MCF 10A (cell line): ENCODE results near the gene BCHE. TPM values are rescaled to one million over a fixed set of nuclear protein-coding genes. Genes with fewer than 3 reads are reported as not detected.

ENCODE experiments used
- BruUV-seq: library from RNA; stranded (reverse); fragments of 400-500 nt; replicated peaks from 2 replicates; lab custom pipeline; 2021; lab: Mats Ljungman, UMichigan
- CTCF ChIA-PET: fragments of 300-600 bp; sonication (Branson Sonifier 250); formaldehyde crosslinking; extraction: SDS; loops from one replicate; lab custom pipeline; 2021; ENCODE audit warnings: antibody characterized with exemption, inconsistent platforms; lab: Yijun Ruan, JAX
- POLR2A ChIA-PET: fragments of 300-600, 350-650 bp; sonication (Branson Sonifier 250); formaldehyde crosslinking; extraction: SDS; loops from one replicate; lab custom pipeline; 2020; ENCODE audit warnings: antibody characterized with exemption, inconsistent platforms; lab: Yijun Ruan, JAX
- DNase-seq: peaks from one replicate; pipeline ENCODE4 v3.0.0-alpha.2; 2018; ENCODE audit not compliant: unreplicated experiment
- H3K27ac Mint-ChIP-seq: one replicate; pipeline ENCODE4 v1.8.0; 2022; ENCODE audit warnings: mild to moderate bottlenecking, low read depth, mixed read lengths; ENCODE audit not compliant: unreplicated experiment
- H3K27me3 Mint-ChIP-seq: one replicate; pipeline ENCODE4 v1.8.0; 2022; ENCODE audit warnings: mixed read lengths; ENCODE audit not compliant: insufficient read depth, unreplicated experiment
- H3K36me3 Mint-ChIP-seq: one replicate; pipeline ENCODE4 v1.8.0; 2022; ENCODE audit warnings: mild to moderate bottlenecking, moderate library complexity, mixed read lengths; ENCODE audit not compliant: insufficient read depth, unreplicated experiment
- H3K4me1 Mint-ChIP-seq: one replicate; pipeline ENCODE4 v1.8.0; 2022; ENCODE audit warnings: mixed read lengths; ENCODE audit not compliant: insufficient read depth, unreplicated experiment
- H3K4me3 Mint-ChIP-seq: one replicate; pipeline ENCODE4 v1.8.0; 2022; ENCODE audit warnings: mild to moderate bottlenecking, moderate library complexity, mixed read lengths; ENCODE audit not compliant: unreplicated experiment
- H3K9me3 Mint-ChIP-seq: one replicate; pipeline ENCODE4 v1.8.0; 2022; ENCODE audit warnings: mixed read lengths; ENCODE audit not compliant: unreplicated experiment
- intact Hi-C: fragments of 100-400 bp; cut with micrococcal nuclease; formaldehyde crosslinking; loops from 2 replicates; pipeline ENCODE4 v1.14.1; 2022
- total RNA-seq: library from RNA; stranded (reverse); gene quantifications from 2 replicates; pipeline ENCODE4 v1.2.3, GENCODE V29; 2022
- TF ChIP-seq, protein P1 (sequence below): fragments of 200-600 bp; IDR thresholded peaks from one replicate; pipeline ENCODE4 v1.8.0; 2022; ENCODE audit warnings: antibody characterized with exemption, mild to moderate bottlenecking; ENCODE audit not compliant: unreplicated experiment

Gene BCHE
- total RNA-seq, 1 experiment from 2014 or later, result not detected

DNA sequence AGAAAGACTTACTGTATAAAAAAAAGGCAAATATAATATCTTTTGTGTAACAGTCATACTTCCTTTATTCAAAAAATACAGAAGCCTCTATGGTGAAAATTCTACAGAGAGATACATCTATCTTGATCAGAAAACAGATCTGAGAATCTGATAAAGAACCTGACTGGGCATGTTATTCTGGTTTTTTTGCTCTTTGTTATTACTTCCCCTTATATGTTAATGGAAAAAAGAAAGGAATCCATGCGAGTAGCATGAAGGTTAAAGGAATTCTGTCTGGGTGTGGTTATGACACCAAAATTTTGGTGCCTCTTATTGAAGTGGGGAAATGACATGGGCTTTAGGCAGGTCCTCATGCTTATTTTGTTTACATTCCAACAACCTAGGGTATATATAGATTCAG lies 81.7 kb downstream of the BCHE start:
- no peak for DNase-seq
- peaks cover 21% of the 10 kb centered on the region for H3K4me1 Mint-ChIP-seq
- TF ChIP-seq, protein P1, sequence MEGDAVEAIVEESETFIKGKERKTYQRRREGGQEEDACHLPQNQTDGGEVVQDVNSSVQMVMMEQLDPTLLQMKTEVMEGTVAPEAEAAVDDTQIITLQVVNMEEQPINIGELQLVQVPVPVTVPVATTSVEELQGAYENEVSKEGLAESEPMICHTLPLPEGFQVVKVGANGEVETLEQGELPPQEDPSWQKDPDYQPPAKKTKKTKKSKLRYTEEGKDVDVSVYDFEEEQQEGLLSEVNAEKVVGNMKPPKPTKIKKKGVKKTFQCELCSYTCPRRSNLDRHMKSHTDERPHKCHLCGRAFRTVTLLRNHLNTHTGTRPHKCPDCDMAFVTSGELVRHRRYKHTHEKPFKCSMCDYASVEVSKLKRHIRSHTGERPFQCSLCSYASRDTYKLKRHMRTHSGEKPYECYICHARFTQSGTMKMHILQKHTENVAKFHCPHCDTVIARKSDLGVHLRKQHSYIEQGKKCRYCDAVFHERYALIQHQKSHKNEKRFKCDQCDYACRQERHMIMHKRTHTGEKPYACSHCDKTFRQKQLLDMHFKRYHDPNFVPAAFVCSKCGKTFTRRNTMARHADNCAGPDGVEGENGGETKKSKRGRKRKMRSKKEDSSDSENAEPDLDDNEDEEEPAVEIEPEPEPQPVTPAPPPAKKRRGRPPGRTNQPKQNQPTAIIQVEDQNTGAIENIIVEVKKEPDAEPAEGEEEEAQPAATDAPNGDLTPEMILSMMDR, result no peak
- H3K27ac Mint-ChIP-seq, result no peak overlapping the region
- H3K36me3 Mint-ChIP-seq, result peaks cover 7% of the 10 kb centered on the region
- ChIA-PET POLR2A (interaction anchor here (0.5 to 0.6 kb wide), 2 partner anchors 40 to 108 kb away, joined by 3 read pairs; no protein-coding TSS in a partner anchor), CTCF (no interaction called here)
- H3K27me3 Mint-ChIP-seq, result no peaks in the 10 kb centered on the region
- intact Hi-C loops, result no loop called here
- no TSS peak for BruUV-seq
- H3K9me3 Mint-ChIP-seq, result no peaks in the 10 kb centered on the region
- no peak overlapping the region for H3K4me3 Mint-ChIP-seq

DNA sequence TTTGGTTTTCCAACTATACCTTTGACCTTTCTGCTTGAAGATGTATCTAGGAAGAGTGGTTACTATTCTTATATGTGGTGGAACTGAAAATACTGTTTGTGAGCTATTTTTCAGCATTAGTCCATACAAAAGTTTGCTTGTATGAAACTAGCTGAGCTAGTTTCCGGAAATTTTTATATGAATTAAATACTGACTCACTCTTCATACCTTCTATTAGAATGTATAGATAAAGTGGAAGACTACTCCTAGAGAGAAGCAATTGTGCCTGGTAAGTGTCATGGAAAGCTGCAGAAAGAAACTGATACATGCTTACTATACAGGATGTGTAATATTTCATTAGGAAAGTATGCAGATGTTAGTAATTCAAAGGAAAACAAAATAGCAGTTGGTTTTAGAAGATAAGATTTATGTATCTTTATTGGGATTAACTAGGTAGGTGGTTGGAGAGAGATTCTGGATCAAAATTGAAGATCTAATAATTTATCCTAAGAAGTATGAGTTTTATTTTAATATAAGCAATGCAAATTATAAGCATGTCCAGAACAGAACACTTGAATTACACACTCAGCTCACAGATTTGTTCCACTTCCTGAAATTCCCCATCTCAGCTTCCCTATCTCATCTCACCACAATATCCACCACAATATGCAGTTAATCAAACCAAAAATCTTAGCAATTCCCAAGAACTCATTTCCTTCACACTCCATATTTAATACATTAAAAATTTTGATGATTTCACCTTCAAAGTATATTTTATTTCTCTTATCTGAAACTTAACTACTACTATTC lies 82.8 kb downstream of the BCHE start:
- Mint-ChIP-seq H3K9me3 (no peaks in the 10 kb centered on the region), H3K27me3 (no peaks in the 10 kb centered on the region), H3K36me3 (peaks cover 7% of the 10 kb centered on the region), H3K27ac (no peak overlapping the region), H3K4me3 (no peak overlapping the region), H3K4me1 (peaks cover 27% of the 10 kb centered on the region)
- TF ChIP-seq, protein P1, result no peak
- POLR2A ChIA-PET, result interaction anchor here (0.6 kb wide), 2 partner anchors 52 to 186 kb away, joined by 3 read pairs; no protein-coding TSS in a partner anchor
- DNase-seq, result no peak
- intact Hi-C loops, result no loop called here
- BruUV-seq, result no TSS peak
- CTCF ChIA-PET, result interaction anchor here (0.5 kb wide), 1 partner anchor 346 kb away, joined by 3 read pairs; no protein-coding TSS in a partner anchor

DNA sequence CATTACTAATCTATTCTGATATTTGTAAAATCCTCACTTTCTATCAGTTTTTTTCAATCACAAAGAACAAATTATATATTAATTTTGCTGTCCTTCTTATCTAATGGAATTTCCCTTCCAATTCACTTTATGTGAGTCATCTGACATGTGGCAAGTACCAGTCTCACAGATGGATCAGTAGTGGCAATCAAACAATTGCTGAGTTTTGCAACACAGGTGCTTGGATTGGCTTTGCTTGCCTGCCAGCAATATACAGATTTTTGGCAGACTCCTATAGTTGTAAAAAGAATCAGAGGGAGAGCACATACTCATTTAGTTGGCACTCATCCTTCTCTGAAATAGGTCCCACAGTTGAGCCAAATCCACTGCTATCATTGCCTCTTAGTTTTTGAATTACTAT lies 83.7 kb downstream of the BCHE start:
- Mint-ChIP-seq H3K36me3 (peaks cover 4% of the 10 kb centered on the region), H3K27me3 (no peaks in the 10 kb centered on the region), H3K4me1 (peaks cover 27% of the 10 kb centered on the region), H3K9me3 (no peaks in the 10 kb centered on the region), H3K27ac (peak overlapping the region; percentile 49), H3K4me3 (no peak overlapping the region)
- POLR2A ChIA-PET, result no interaction called here
- BruUV-seq, result no TSS peak
- intact Hi-C loops, result no loop called here
- DNase-seq, result peak; percentile 92
- TF ChIP-seq, protein P1, result no peak
- CTCF ChIA-PET, result interaction anchor here (0.6 kb wide), 1 partner anchor 122 kb away, joined by 4 read pairs; no protein-coding TSS in a partner anchor

DNA sequence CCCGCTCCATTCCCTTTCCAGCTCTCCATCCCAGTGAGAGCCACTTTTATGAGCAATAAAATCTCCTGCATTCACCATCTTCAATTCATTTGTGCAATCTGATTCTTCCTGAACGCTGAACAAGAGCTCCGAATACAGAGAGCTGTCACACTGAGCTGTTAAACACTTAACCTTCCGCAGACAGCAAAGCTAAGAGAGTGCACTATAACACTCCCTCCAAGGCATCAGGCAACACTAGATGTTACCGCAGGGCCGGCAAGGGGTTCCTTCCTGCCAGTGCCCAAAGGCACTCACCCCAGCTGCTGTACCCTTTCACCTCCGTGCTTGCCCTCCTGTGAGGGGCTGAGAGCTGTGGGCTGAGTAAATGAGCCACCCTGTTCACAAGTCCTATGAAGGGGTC lies 85.6 kb downstream of the BCHE start:
- TF ChIP-seq, protein P1, result no peak
- DNase-seq, result no peak
- ChIA-PET CTCF (interaction anchor here (0.6 to 0.8 kb wide), 2 partner anchors 10 to 497 kb away, joined by 4 read pairs; no protein-coding TSS in a partner anchor), POLR2A (no interaction called here)
- peaks cover 27% of the 10 kb centered on the region for H3K4me1 Mint-ChIP-seq
- H3K27me3 Mint-ChIP-seq, result no peaks in the 10 kb centered on the region
- no peaks in the 10 kb centered on the region for H3K9me3 Mint-ChIP-seq
- no peaks in the 10 kb centered on the region for H3K36me3 Mint-ChIP-seq
- no peak overlapping the region for H3K4me3 Mint-ChIP-seq
- no TSS peak for BruUV-seq
- intact Hi-C loops, result no loop called here
- no peak overlapping the region for H3K27ac Mint-ChIP-seq
